Bronchial epithelial cell (primary cell): ENCODE data around the gene RIMBP2. TPM values are rescaled to one million over a fixed set of nuclear protein-coding genes. Genes with fewer than 3 reads are reported as not detected.

Experiments used
- DNase-seq: peaks from one replicate; pipeline ENCODE4 v3.0.0-alpha.2; 2010; ENCODE audit warnings: low read depth
- FAIRE-seq: peaks from 2 replicates; lab custom pipeline; 2011; peaks lifted over from hg19 to GRCh38; lab: Jason Lieb, UNC
- H3K27me3 ChIP-seq: 2 replicates; pipeline ENCODE4 v1.5.1; 2011; ENCODE audit warnings: low read length; ENCODE audit not compliant: control insufficient read depth, insufficient read depth
- H3K36me3 ChIP-seq: 2 replicates; pipeline ENCODE4 v1.5.1; 2011; ENCODE audit warnings: low read length; ENCODE audit not compliant: control insufficient read depth, insufficient read depth
- H3K4me3 ChIP-seq: 2 replicates; pipeline ENCODE4 v1.5.1; 2011; ENCODE audit warnings: mild to moderate bottlenecking, low read depth, low read length, control low read depth
- total RNA-seq: library from RNA; depleted of rRNA; stranded (reverse); fragments of >200 nt; gene quantifications from 2 replicates; pipeline ENCODE4 v1.2.1, GENCODE V29; 2014
- TF ChIP-seq, protein P1 (sequence below): IDR thresholded peaks from 2 replicates; pipeline ENCODE4 v1.5.1; 2011; ENCODE audit warnings: mild to moderate bottlenecking, moderate library complexity, low read length, control low read depth, inconsistent platforms; ENCODE audit not compliant: insufficient read depth, severe bottlenecking

RIMBP2 gene
- total RNA-seq, 1 donor from 2014 or later, result not detected

DNA sequence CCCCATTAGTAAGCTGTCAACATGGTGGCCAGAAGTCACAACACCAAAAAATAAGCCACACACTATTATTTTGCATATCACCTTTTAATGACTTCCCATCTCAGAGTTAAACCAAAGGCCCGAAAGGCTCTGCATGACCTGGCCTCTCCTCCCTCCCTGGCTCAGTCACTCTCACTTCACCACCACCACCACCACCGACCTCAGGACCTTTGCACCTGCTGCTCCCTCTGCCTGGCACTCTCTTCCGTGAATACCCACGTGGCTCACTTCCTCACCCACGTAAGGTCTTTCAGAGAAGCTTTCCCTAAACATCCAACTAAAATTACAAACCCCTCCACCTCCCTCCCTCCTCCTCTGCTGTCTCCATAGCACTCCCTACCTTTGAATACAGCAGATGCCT is 134.3 kb downstream of the RIMBP2 start:
- H3K36me3 ChIP-seq, result no peaks in the 10 kb centered on the region
- no peak for FAIRE-seq

DNA sequence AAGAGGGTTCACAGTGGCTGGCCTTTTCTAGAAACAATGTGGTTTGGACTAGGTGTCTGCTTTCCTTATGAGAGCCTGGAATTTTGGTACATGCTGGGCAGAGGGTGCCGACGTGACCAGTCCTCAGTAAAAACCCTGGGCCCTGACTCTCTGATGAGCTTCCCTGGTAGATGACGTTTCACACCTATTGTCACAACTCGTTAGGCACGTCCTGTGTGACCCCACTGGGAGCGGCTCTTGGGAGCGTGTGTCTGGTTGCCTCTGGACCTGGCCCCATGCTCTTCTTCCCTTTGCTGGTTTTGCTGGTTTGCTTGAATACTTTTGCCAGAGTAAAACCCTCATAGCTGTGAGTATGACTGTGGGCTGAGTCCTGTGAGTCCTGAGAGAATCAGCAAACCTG is 136.9 kb downstream of the RIMBP2 start:
- no peak for FAIRE-seq
- TF ChIP-seq, protein P1, sequence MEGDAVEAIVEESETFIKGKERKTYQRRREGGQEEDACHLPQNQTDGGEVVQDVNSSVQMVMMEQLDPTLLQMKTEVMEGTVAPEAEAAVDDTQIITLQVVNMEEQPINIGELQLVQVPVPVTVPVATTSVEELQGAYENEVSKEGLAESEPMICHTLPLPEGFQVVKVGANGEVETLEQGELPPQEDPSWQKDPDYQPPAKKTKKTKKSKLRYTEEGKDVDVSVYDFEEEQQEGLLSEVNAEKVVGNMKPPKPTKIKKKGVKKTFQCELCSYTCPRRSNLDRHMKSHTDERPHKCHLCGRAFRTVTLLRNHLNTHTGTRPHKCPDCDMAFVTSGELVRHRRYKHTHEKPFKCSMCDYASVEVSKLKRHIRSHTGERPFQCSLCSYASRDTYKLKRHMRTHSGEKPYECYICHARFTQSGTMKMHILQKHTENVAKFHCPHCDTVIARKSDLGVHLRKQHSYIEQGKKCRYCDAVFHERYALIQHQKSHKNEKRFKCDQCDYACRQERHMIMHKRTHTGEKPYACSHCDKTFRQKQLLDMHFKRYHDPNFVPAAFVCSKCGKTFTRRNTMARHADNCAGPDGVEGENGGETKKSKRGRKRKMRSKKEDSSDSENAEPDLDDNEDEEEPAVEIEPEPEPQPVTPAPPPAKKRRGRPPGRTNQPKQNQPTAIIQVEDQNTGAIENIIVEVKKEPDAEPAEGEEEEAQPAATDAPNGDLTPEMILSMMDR, result no peak
- no peaks in the 10 kb centered on the region for H3K27me3 ChIP-seq
- H3K4me3 ChIP-seq, result no peak overlapping the region
- no peaks in the 10 kb centered on the region for H3K36me3 ChIP-seq
- no peak for DNase-seq

More for the DNA sequence above, 134.3 kb downstream of the RIMBP2 start:
- DNase-seq, result no peak
- no peak overlapping the region for H3K4me3 ChIP-seq
- no peaks in the 10 kb centered on the region for H3K27me3 ChIP-seq
- TF ChIP-seq, protein P1, result no peak

DNA sequence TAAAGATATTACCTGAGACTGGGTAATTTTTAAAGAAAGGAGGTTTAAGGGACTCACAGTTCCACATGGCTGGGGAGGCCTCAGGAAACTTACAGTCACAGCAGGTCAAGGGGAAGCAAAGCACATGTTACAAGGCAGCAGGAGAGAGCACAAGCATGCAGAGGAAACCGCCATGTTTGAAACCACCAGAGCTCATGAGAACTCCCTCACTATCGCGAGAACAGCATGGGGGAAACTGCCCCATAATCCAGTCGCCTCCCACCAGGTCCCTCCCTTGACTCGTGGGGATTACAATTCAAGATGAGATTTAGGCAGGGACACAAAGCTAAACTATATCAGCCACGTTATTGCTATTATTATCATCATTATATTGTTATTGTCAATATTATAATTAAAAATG is 138.7 kb downstream of the RIMBP2 start:
- DNase-seq (no peak), FAIRE-seq (no peak)

DNA sequence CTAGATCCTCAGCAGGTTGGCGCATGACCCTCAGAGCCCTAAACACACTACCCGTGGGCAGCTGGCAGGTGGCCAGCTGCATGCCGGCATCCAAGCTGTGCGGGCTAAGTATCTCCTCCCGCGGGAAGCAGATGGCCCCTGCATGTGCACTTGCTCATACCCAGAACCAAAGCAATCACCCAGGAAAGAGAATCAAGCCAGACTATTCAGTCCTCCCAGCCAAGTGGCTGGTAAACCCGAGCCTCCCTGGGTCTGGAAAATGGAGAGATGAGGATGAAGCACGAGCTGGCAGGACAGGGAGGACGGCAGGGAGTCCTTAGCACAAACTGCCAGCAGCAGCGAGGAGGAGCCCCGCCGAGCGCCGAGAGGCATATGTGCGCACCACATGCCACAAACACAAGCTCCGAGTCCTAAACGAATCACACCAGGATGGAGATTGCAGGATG is 139.7 kb downstream of the RIMBP2 start:
- TF ChIP-seq, protein P1, result no peak
- Histone ChIP-seq H3K36me3 (no peaks in the 10 kb centered on the region), H3K27me3 (no peaks in the 10 kb centered on the region), H3K4me3 (no peak overlapping the region)
- DNase-seq (no peak), FAIRE-seq (no peak)

More for the DNA sequence above, 138.7 kb downstream of the RIMBP2 start:
- Histone ChIP-seq H3K27me3 (no peaks in the 10 kb centered on the region), H3K36me3 (no peaks in the 10 kb centered on the region), H3K4me3 (no peak overlapping the region)
- TF ChIP-seq, protein P1, result no peak

DNA sequence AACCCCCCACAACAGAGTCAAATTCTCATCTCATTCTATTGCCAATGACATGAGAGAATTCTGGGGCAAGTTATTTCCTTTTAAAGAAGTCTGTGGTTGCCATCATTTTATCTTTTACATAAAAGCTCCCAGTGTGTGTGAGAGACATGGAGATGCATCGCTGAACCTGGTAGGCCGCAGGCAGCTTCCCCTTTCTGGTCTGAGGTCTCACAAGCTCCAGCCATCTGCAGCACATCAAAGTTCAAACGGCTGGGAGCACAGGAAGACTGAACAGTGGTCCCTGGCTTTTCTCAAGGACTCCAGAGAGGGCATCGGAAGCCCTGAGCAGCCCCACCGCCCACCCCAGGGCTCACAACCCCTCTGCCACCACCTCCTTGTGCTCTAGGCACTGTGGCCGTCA is 141.7 kb downstream of the RIMBP2 start:
- TF ChIP-seq, protein P1, result no peak
- no peak for DNase-seq

DNA sequence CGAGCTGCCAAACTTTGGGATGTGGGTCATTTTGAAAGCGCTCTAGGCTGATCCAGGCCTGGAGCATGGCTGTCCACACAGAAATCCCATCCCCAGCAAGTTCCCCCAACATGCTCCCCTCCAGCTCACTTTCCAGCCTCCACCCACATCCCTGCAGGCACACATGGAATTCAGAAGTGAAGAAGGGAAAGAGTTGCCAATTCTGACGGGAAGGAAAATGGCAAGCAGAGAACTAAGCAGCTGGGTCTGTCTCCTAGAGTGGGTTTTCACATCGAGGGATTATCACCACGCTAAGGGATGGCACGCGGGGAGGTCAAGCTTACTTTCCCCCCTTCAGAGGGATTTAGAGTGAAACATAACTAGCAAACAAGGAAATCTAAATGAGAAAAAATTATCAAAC is 142.3 kb downstream of the RIMBP2 start:
- TF ChIP-seq, protein P1, result no peak
- FAIRE-seq (no peak), DNase-seq (no peak)
- no peak overlapping the region for H3K4me3 ChIP-seq
- no peaks in the 10 kb centered on the region for H3K27me3 ChIP-seq
- no peaks in the 10 kb centered on the region for H3K36me3 ChIP-seq

More for the DNA sequence above, 141.7 kb downstream of the RIMBP2 start:
- FAIRE-seq, result no peak
- no peaks in the 10 kb centered on the region for H3K27me3 ChIP-seq
- H3K4me3 ChIP-seq, result no peak overlapping the region
- no peaks in the 10 kb centered on the region for H3K36me3 ChIP-seq
